ENCODE measurements around the gene RAET1L.
"Not testable (repeated sequence)": the region's sequence is repeated elsewhere in the genome, so short reads cannot be mapped to it uniquely, and the experiment has no call there.

The RAET1L gene

GRCh38 chr6:149991838-149992237 is 33.5 kb downstream of the RAET1L start:
- DNase-seq (ENCODE audit: low read depth in 3 of 3, low spot score in 1 of 3): no peak

DNA sequence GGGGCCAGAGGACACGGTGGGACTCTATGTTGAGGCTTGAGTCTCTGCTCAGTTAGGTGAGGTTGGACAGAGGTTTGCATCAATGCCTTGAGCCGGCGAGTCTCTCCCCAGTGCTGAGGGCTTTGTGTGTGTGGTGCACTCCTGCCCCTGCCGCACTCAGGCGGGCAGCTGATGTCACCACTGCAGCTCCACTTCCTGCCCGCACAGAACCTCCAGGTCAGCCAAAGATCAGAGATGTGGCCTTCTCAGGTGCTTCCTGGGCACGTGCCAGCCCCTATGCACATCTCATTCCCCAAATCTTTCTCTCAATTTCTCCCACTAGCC is 33.9 kb downstream of the RAET1L start:
- not testable (repeated sequence) for DNase-seq (ENCODE audit: low read depth in 3 of 3, low spot score in 1 of 3)

GRCh38 chr6:149990661-149991471 is 34.5 kb downstream of the RAET1L start:
- no peak for DNase-seq (ENCODE audit: low read depth in 3 of 3, low spot score in 1 of 3)

- no peak for DNase-seq (ENCODE audit: low read depth in 3 of 3, low spot score in 1 of 3)
These were observed 35.1 kb downstream of the RAET1L start for GRCh38 chr6:149990212-149990660.

- DNase-seq (ENCODE audit: low read depth in 3 of 3, low spot score in 1 of 3): no peak
These were observed 36.6 kb downstream of the RAET1L start for GRCh38 chr6:149988550-149989346.

DNA sequence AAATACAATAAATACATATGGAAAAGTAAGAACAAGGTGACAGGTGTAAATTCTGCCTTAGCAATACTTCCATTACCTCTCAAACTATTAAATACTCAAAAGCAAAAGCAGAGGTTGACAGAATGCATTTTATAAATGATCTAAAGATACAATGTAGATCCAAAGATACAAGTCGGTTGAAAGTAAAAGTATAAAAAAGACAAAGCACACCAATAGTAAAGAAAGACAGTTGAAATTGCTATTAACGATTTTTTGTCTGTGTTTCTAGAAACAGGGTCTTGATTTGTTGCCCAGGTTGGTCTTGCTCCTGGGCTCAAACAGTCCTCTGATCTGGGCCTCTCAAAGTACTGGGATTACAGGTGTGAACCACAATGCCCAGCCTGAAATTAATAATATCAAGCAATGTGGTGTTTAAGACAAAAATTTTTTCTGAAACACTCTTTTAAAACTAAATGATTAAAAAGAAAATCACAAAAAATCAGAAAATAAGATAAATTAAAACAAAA is 37.7 kb downstream of the RAET1L start:
- DNase-seq (ENCODE audit: low read depth in 3 of 3, low spot score in 1 of 3): no peak

DNA sequence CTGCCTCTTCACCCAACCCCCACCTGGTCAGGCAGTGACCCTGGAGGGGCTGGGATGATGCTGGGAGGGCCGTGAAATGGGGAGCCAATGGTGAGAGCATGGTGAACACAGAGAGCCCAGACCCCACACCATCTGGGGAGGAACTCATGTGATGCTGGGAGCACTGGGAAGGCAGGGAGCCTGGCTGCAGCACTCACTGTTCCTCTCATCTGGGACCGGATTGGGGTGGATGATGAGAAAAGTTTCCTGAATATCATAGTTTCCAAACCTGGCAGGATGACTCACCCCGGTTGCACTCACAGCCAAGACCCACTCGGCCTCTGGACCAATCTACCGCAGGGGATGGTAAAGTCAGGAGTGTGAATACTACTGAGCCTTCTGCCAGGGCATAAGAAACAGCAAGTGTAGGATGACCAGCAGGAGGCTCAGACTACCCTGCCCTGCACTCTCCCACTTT is 39.8 kb downstream of the RAET1L start:
- no peak for DNase-seq (ENCODE audit: low read depth in 3 of 3, low spot score in 1 of 3)

DNA sequence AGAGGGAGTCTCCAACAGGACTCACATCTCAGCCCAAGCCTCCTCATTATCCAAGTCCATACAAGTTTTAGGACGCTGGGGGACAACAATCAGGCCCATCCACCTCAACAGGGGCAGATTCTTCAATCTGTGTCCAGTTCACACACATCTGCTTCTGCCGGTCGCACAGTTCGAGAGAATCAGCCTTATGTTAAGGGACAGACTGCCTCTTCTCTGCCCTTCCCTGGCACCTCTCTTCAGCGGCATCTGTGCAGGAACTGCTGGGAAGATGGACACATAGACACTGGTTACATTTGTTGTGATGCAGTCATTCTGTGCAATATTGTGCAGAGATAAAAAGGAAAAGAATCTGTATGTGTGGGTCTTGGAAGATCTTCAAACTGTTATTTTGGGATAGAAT is 40.6 kb downstream of the RAET1L start:
- no peak for DNase-seq (ENCODE audit: low read depth in 3 of 3, low spot score in 1 of 3)

DNA sequence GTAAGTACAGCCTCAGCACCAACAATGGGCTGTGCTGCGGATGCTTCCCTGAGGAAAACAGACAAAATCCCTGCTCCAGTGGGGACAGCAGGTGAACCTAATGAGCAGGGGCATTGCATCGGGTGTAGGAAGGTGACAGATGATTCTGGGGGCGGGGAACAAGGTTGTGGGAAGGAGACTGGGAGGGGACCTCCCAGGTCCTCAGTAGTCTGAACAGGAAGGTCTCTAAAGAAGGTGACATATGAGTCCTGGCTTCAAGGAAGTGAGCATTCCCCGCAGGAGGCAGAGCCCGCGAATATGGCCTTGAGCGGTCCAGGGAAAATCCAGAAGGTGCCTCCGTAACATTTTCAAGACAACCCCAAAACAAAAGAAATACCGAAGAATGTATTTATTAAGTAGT is 42.2 kb downstream of the RAET1L start:
- no peak for DNase-seq (ENCODE audit: low read depth in 3 of 3, low spot score in 1 of 3)

DNA sequence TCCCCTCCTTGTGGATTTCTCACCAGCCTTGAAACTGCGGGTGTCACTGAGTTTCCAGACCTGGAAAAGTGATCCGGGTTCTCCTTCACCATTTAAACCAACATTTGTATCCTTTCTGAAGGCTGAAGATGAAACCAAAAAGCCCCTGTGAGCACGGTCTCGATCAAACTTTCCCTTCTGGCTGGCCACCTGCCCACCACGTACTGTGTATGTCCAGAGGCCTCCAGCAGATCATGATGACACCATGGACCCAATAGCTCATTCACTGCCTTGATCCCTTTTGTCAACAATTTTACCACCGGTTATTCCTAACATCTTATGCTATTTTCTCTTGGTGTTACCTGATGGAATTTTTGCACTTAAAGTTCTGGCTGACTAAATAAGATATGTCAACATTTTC is 46.0 kb downstream of the RAET1L start:
- DNase-seq (ENCODE audit: low read depth in 3 of 3, low spot score in 1 of 3): no peak

DNA sequence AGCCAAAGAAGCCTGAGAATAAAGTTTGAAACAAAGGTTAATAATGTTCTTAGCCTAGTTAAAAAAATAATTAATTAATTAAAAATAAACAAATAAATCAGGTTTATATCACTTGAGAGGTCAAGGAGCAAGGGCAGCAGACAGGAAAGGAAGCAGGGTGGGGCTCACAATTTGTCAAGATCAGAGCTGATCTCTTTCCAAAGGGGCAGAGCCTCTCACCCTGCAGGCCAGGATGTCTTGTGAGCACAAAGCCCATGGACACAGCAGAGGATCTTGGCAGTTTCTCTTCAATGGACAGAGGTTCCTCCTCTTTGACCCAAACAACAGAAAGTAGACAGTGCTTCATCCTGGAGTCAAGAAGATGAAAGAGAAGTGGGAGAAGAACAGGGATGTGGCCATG is 46.7 kb downstream of the RAET1L start:
- DNase-seq (ENCODE audit: low read depth in 3 of 3, low spot score in 1 of 3): no peak

GRCh38 chr6:149977221-149977620 is 48.1 kb downstream of the RAET1L start:
- DNase-seq (ENCODE audit: low read depth in 3 of 3, low spot score in 1 of 3): no peak

DNA sequence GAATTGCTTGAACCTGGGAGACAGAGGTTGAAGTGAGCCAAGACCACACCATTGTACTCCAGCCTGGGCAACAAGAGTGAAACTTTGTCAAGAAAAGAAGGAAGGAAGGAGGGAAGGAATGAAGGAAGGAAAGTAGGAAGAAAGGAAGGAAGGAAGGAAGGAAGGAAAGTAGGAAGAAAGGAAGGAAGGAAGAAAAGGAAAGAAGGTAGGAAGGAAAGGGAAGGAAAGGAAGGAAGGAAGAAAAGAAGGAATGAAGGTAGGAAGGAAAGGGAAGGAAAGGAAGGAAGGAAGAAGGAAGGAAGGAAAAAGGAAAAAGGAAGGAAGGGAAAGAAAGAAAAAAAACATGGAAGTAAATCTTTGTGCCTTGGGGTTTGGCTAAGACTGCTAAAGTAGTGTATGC is 49.9 kb downstream of the RAET1L start:
- no peak for DNase-seq (ENCODE audit: low read depth in 3 of 3, low spot score in 1 of 3)

DNA sequence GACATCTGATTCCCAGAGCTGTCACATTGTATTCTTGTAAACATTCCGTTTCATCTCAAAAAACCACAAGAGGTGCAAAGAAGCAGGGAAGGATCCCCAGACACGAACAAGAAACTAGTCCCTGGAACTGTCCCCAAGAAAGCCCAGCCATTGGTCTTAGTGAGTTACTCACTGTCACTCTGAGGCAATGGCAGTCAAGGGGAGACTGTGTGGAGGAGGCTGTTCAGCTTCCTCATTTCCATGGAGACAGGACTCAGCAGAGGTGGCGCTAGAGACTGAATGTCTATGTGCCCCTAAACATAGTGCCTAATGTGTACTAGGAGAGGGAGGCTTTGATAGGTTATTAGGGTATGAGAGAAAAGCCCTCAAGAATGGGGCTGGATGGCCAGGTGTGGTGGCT is 50.5 kb downstream of the RAET1L start:
- no peak for DNase-seq (ENCODE audit: low read depth in 3 of 3, low spot score in 1 of 3)

DNA sequence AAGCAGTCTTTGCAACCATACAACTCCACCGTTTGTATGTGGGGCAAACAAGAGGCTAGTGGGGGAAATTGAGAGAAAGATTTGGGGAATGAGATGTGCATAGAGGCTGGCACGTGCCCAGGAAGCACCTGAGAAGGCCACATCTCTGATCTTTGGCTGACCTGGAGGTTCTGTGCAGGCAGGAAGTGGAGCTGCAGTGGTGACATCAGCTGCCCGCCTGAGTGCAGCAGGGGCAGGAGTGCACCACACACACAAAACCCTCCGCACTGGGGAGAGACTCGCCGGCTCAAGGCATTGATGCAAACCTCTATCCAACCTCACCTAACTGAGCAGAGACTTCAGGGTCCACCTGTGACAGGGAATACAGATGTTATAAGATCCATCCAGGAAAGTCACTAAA is 50.9 kb downstream of the RAET1L start:
- DNase-seq (ENCODE audit: low read depth in 3 of 3, low spot score in 1 of 3): not testable (repeated sequence)

GRCh38 chr6:149969635-149970034 is 55.7 kb downstream of the RAET1L start:
- no peak for DNase-seq (ENCODE audit: low read depth in 3 of 3, low spot score in 1 of 3)

GRCh38 chr6:149968909-149969308 is 56.4 kb downstream of the RAET1L start:
- DNase-seq (ENCODE audit: low read depth in 3 of 3, low spot score in 1 of 3): not testable (repeated sequence)
